NB4 (cell line): ENCODE results near the gene GALNT14.
A peak's percentile ranks its signal among the peaks of the same experiment; 100 is the strongest.

Source experiments
- DNase-seq: peaks from one replicate; pipeline ENCODE4 v3.0.0; 2010; ENCODE audit warnings: low read depth
- H3K4me3 ChIP-seq: one replicate; pipeline ENCODE4 v1.5.1; 2011; ENCODE audit warnings: mild to moderate bottlenecking, low read depth, low read length, moderate library complexity
- MYC ChIP-seq: IDR thresholded peaks from 2 replicates; pipeline ENCODE4 v1.6.1; 2011; ENCODE audit warnings: low read depth, low read length
- POLR2A ChIP-seq: IDR thresholded peaks from 2 replicates; pipeline ENCODE4 v1.6.1; 2011; ENCODE audit warnings: mild to moderate bottlenecking; ENCODE audit not compliant: insufficient read length; ENCODE audit errors: extremely low read depth
- TF ChIP-seq, protein P1 (sequence below): IDR thresholded peaks from 2 replicates; pipeline ENCODE4 v1.6.1; 2011; ENCODE audit warnings: low read depth, low read length
- TF ChIP-seq, protein P2 (sequence below): IDR thresholded peaks from one replicate; pipeline ENCODE4 v1.5.1; 2012; ENCODE audit warnings: low read depth, low read length

Gene GALNT14

DNA sequence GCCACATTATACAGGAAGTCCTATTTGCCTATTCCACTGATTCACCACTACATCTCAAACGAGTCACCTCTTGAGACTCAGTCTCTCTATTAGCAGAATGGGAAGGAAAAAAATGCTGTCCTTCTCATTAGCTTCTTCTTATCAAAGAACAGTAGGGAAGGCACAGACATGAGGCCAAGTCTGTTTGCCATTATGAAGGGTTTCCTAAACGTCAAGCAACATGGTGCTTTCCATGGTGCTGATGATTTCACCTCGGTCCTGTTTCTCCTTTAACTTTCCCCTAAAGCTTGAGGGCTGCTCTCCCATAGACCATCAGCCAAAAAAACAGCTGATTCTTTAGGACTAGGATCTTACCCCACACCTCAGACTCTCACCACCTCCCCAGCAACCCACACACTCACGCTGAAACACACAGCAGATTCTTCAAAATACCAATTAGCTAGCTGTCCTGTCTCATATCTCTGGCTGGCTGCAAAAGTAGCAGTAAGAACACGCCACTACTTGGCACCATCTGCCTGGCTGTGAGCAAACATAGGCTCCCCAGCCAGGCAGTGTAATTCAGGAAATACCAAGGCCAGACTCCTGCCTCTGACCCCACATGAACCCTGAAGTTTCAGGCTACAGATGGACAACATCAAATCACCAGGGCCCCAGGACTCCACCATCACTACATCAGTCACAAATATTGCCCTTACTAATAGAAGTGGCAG is 30.5 kb downstream of the GALNT14 start:
- DNase-seq = peak; percentile 12
- no peak overlapping the region for H3K4me3 ChIP-seq
- TF ChIP-seq, protein P1, sequence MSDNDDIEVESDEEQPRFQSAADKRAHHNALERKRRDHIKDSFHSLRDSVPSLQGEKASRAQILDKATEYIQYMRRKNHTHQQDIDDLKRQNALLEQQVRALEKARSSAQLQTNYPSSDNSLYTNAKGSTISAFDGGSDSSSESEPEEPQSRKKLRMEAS = no peak
- TF ChIP-seq, protein P2, sequence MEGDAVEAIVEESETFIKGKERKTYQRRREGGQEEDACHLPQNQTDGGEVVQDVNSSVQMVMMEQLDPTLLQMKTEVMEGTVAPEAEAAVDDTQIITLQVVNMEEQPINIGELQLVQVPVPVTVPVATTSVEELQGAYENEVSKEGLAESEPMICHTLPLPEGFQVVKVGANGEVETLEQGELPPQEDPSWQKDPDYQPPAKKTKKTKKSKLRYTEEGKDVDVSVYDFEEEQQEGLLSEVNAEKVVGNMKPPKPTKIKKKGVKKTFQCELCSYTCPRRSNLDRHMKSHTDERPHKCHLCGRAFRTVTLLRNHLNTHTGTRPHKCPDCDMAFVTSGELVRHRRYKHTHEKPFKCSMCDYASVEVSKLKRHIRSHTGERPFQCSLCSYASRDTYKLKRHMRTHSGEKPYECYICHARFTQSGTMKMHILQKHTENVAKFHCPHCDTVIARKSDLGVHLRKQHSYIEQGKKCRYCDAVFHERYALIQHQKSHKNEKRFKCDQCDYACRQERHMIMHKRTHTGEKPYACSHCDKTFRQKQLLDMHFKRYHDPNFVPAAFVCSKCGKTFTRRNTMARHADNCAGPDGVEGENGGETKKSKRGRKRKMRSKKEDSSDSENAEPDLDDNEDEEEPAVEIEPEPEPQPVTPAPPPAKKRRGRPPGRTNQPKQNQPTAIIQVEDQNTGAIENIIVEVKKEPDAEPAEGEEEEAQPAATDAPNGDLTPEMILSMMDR = no peak
- no peak for TF ChIP-seq MYC
- no peak for TF ChIP-seq POLR2A

DNA sequence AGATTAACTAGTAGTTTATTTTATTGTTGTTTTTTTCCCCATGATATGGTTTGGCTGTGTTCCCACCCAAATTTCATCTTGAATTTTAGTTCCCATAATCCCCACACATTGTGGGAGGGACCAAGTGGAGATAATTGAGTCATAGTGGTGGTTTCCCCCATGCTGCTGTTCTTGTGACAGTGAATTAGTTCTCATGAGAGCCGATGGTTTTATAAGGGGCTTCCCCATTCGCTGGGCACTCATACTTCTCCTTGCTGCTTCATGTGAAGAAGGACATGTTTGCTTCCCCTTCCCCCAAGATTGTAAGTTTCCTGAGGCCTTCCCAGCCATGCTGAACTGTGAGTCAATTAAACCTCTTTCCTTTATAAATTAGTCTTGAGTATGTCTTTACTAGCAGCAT is 36.5 kb downstream of the GALNT14 start:
- H3K4me3 ChIP-seq = no peak overlapping the region
- TF ChIP-seq MYC (no peak), POLR2A (no peak)
- TF ChIP-seq, protein P1 = no peak
- TF ChIP-seq, protein P2 = no peak
- DNase-seq = peak; percentile 8

DNA sequence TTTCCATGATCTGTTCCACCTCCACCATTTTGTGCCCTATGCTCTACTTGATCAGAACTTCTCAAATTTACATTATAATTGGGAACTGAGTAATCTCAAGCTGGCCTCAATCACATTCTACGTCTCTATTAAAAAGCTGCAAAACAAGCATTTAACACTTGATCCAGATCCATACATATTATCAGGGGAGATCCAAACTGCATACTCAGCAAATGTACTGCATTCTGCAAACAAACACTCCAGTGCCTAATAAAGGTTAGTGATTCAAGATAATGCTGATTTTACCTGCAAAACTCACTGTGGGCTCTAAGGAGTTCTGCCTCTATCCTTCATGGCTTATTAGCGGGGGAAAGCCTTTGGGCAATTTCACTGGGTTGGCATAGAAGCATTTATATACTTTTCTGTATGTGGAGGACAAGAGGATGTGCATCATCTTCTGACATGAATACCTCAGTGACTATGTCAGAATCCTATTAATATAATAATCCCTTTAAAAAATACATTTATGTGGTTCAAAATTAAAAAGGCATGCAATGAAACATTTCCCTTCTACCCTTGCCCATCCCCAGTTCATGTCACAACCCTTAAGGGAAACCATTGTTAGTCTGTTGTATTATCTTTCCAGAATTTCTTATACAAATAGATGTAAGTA is 40.2 kb downstream of the GALNT14 start:
- no peak for TF ChIP-seq MYC
- TF ChIP-seq, protein P1 = no peak
- DNase-seq = no peak
- no peak overlapping the region for H3K4me3 ChIP-seq

DNA sequence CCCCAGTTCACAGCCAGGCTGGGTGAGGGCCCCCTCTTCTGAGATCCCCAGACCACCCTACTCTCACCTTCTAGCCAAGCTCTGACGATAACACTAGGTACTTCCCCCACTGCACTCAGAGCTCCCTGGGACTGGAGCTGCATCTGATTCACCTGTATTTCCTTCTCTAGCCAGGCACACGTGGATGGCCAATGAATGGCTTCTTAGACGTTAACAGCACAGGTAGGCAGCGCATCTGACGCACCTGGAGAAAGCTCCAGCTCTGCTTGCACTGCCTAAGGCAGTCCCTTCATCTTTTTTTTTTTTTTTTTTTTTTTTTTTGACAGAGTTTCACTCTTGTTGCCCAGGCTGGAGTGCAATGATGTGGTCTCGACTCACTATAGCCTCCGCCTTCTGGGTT is 48.1 kb downstream of the GALNT14 start:
- TF ChIP-seq, protein P1 = no peak
- TF ChIP-seq POLR2A (no peak), MYC (no peak)
- TF ChIP-seq, protein P2 = no peak
- no peak for DNase-seq
- H3K4me3 ChIP-seq = no peak overlapping the region

DNA sequence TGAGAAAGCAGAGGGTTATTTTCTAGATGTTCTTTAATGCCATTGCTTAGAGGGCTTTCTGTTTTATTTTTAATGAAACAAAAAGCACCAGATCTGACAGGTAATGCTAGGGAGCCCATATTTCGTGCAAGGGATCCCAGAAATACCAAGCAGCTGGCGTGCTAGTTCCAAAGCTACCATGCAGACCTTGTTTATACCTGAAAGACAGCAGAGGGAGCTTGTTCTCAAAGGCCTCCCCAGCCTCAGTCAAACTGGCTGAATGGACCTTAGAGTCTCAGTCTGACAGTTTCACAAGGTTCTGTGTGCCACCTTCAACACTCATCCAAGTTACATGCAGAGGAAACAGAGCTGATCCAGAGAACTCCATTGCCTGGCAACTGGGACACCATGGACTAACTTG is 48.6 kb downstream of the GALNT14 start:
- DNase-seq = no peak

More for the DNA sequence above, 48.6 kb downstream of the GALNT14 start:
- no peak overlapping the region for H3K4me3 ChIP-seq
- no peak for TF ChIP-seq POLR2A
- TF ChIP-seq, protein P1 = no peak
- TF ChIP-seq, protein P2 = no peak
